GM12892 (cell line): ENCODE data around the gene CEP41.

Experiments
- POLR2A ChIP-seq: IDR thresholded peaks from 2 replicates; pipeline ENCODE4 v1.6.1; 2011; ENCODE audit warnings: low read depth, low read length, control low read depth
- POLR2AphosphoS5 ChIP-seq: IDR thresholded peaks from 2 replicates; pipeline ENCODE4 v1.6.1; 2011; ENCODE audit warnings: low read depth, low read length, control low read depth
- TAF1 ChIP-seq: IDR thresholded peaks from 2 replicates; pipeline ENCODE4 v1.6.1; 2011; ENCODE audit warnings: low read depth, mild to moderate bottlenecking, control low read depth, low read length, borderline replicate concordance

DNA sequence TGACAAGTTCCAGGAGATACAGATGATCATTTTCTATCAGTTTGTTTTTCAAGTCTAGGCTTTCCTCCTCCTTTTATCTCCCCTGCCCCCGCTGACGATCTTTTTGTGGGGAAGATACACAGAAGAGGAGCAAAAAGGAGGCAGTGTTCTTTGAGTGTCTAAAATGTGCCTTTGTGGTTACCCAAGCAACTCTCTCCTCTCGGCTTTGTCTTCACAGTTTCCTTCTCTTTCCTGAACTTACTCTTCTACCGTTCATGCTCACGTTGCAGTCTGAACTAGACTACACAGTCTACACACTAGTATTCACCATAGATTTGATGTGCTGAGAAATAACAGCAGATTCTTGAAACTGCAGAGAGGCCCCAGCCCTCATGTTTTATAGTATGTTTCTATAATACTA is 23.6 kb downstream of the CEP41 start:
- no peak for TF ChIP-seq POLR2A
- no peak for TF ChIP-seq TAF1
- no peak for TF ChIP-seq POLR2AphosphoS5
